ENCODE data around the gene COL20A1.

Gene COL20A1

GRCh38 chr20:63292904-63293303, at the start of gene COL20A1:
Gene COL20A1, plus strand, starts transcription at chr20:63293186. Its CDS starts 1,922 bp downstream, at chr20:63295108.
- TF ChIP-seq CTCF (IDR thresholded peaks at IDR 0.05; ENCODE audit: borderline replicate concordance, insufficient read depth, low read depth, low read length): no peak
- no peak within 1 kb of the TSS for H3K4me3 ChIP-seq (ENCODE audit: low read depth, low read length)

- H3K4me3 ChIP-seq (ENCODE audit: low read depth, low read length): no peak overlapping the region
- no peak for TF ChIP-seq CTCF (IDR thresholded peaks at IDR 0.05; ENCODE audit: borderline replicate concordance, insufficient read depth, low read depth, low read length)
Measured at GRCh38 chr20:63243604-63244247, 49.3 kb upstream of the COL20A1 start.

GRCh38 chr20:63244468-63244867, 48.5 kb upstream of the COL20A1 start:
- no peak overlapping the region for H3K4me3 ChIP-seq (ENCODE audit: low read depth, low read length)
- no peak for TF ChIP-seq CTCF (IDR thresholded peaks at IDR 0.05; ENCODE audit: borderline replicate concordance, insufficient read depth, low read depth, low read length)

GRCh38 chr20:63246490-63247288, 46.3 kb upstream of the COL20A1 start:
- H3K4me3 ChIP-seq (ENCODE audit: low read depth, low read length): no peak overlapping the region
- no peak for TF ChIP-seq CTCF (IDR thresholded peaks at IDR 0.05; ENCODE audit: borderline replicate concordance, insufficient read depth, low read depth, low read length)

GRCh38 chr20:63247671-63248228, 45.2 kb upstream of the COL20A1 start:
- no peak for TF ChIP-seq CTCF (IDR thresholded peaks at IDR 0.05; ENCODE audit: borderline replicate concordance, insufficient read depth, low read depth, low read length)
- no peak overlapping the region for H3K4me3 ChIP-seq (ENCODE audit: low read depth, low read length)

- H3K4me3 ChIP-seq (ENCODE audit: low read depth, low read length): no peak overlapping the region
- TF ChIP-seq CTCF (IDR thresholded peaks at IDR 0.05; ENCODE audit: borderline replicate concordance, insufficient read depth, low read depth, low read length): no peak
Measured at GRCh38 chr20:63248835-63249591, 44.0 kb upstream of the COL20A1 start.

All from GM12875 (cell line).